GM15510 (cell line): Measurements from ENCODE around the gene SNX20.

Experiments used
- POLR2A ChIP-seq: IDR thresholded peaks from 3 replicates; pipeline ENCODE4 v1.6.1; 2011; ENCODE audit warnings: borderline replicate concordance; ENCODE audit not compliant: insufficient read length; ENCODE audit errors: extremely low read depth

Gene SNX20

GRCh38 chr16:50678531-50678930 lies 2.6 kb downstream of the SNX20 start:
- no peak for TF ChIP-seq POLR2A

- TF ChIP-seq POLR2A = no peak
Measured at GRCh38 chr16:50677351-50677750, 3.8 kb downstream of the SNX20 start.

- TF ChIP-seq POLR2A = no peak
Measured at GRCh38 chr16:50676684-50677225, 4.4 kb downstream of the SNX20 start.

- TF ChIP-seq POLR2A = no peak
Measured at GRCh38 chr16:50675686-50676610, 5.2 kb downstream of the SNX20 start.

- no peak for TF ChIP-seq POLR2A
Measured at GRCh38 chr16:50674831-50675230, 6.3 kb downstream of the SNX20 start.

GRCh38 chr16:50673496-50674275 lies 7.4 kb downstream of the SNX20 start:
- no peak for TF ChIP-seq POLR2A

- no peak for TF ChIP-seq POLR2A
Measured at GRCh38 chr16:50671644-50672260, 9.4 kb downstream of the SNX20 start.

- no peak for TF ChIP-seq POLR2A
Measured at GRCh38 chr16:50670476-50670875, 10.6 kb downstream of the SNX20 start.

GRCh38 chr16:50669741-50670140 lies 11.4 kb downstream of the SNX20 start:
- no peak for TF ChIP-seq POLR2A

- TF ChIP-seq POLR2A = no peak
Measured at GRCh38 chr16:50668368-50669008, 12.6 kb downstream of the SNX20 start.

- no peak for TF ChIP-seq POLR2A
Measured at GRCh38 chr16:50667497-50668367, 13.4 kb downstream of the SNX20 start.

GRCh38 chr16:50666658-50667496 lies 14.2 kb downstream of the SNX20 start:
- TF ChIP-seq POLR2A = peak; percentile 29

GRCh38 chr16:50665128-50665878 lies 15.8 kb downstream of the SNX20 start:
- TF ChIP-seq POLR2A = no peak

- TF ChIP-seq POLR2A = no peak
Measured at GRCh38 chr16:50664270-50664669, 16.8 kb downstream of the SNX20 start.
